WI38 (cell line): ENCODE results near the gene ROCK2.

Source experiments
- H3K4me3 ChIP-seq: 2 replicates; pipeline ENCODE4 v1.5.1; 2011; ENCODE audit warnings: low read depth, mild to moderate bottlenecking, control low read depth, low read length
- TF ChIP-seq, protein P1 (sequence below): IDR thresholded peaks from 2 replicates; pipeline ENCODE4 v1.5.1; 2012; ENCODE audit warnings: low read depth, mild to moderate bottlenecking, control low read depth, low read length

ROCK2 gene

DNA sequence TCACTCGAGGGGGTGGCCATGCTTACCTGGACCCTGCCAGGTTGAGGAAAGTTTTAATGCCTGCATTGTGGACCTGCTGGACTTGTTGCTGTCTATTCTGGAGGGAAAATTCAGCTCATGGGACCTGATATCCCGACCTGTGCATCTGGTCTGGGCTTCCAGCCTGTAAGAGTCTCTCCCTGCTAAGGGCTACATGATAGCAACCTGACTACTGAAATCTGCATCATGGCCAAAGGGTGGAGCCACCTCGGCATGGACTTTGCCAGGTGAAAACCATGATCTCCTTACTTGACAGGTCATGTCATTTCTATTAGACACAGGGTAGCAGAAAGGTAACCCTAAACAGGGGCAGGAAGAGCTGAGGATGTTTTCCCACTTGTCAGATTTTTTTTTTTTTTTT is 202.1 kb downstream of the ROCK2 start:
- TF ChIP-seq, protein P1, sequence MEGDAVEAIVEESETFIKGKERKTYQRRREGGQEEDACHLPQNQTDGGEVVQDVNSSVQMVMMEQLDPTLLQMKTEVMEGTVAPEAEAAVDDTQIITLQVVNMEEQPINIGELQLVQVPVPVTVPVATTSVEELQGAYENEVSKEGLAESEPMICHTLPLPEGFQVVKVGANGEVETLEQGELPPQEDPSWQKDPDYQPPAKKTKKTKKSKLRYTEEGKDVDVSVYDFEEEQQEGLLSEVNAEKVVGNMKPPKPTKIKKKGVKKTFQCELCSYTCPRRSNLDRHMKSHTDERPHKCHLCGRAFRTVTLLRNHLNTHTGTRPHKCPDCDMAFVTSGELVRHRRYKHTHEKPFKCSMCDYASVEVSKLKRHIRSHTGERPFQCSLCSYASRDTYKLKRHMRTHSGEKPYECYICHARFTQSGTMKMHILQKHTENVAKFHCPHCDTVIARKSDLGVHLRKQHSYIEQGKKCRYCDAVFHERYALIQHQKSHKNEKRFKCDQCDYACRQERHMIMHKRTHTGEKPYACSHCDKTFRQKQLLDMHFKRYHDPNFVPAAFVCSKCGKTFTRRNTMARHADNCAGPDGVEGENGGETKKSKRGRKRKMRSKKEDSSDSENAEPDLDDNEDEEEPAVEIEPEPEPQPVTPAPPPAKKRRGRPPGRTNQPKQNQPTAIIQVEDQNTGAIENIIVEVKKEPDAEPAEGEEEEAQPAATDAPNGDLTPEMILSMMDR, result no peak
- H3K4me3 ChIP-seq, result no peak overlapping the region

DNA sequence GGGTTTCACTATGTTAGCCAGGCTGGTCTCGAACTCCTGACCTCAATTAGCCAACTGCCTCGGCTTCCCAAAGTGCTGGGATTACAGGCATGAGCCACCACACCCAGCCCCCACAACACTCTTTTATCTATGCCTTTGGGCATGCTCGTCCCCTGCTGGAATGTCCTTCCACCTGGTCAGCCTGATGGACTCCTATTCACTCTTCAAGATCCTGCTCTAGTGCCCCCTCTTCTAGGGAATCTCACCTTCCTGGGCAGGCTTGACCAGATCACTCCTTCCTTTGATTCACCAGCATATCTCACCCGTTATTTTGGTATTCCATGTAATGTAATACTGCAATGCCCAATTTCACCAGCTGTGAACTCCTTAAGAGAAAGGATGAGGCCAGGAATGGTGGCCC is 203.1 kb downstream of the ROCK2 start:
- TF ChIP-seq, protein P1, result no peak
- no peak overlapping the region for H3K4me3 ChIP-seq

DNA sequence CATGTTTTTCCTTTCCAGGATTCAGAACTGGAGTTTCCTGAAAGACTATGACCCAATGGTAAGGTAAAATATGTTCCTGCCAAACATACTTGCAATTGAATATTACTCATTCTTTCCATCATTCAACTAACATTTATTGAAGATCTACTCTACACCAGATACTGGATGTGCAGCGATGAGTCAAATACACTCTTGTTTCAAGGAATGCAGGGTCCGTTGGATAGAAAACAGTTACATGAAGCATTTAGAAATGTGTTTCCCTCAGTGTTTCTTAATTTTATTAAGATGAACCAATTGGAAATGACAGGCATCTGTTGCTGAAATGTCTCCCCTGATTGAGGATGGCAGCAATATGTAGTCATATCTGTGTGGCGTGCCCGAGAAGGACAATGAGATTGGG is 203.9 kb downstream of the ROCK2 start:
- no peak overlapping the region for H3K4me3 ChIP-seq
- TF ChIP-seq, protein P1, result no peak

DNA sequence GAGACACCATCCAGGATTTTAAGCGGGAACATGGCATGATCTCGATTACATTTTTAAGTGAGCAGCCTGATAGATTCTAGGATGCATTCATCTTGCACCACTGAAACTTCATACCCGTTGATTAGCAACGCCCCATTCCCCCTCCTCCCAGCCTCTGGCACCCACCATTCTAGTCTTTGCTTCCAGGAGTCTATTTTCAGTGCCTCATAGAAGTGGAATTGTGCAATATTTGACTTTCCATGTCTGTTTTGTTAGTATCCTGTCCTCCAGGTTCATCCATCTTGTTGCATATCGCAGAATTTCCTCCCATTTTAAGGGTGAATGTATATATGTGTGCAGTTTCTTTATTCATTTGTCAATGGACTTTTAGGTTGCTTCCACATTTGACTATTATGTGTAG is 210.1 kb downstream of the ROCK2 start:
- TF ChIP-seq, protein P1, result no peak
- no peak overlapping the region for H3K4me3 ChIP-seq

DNA sequence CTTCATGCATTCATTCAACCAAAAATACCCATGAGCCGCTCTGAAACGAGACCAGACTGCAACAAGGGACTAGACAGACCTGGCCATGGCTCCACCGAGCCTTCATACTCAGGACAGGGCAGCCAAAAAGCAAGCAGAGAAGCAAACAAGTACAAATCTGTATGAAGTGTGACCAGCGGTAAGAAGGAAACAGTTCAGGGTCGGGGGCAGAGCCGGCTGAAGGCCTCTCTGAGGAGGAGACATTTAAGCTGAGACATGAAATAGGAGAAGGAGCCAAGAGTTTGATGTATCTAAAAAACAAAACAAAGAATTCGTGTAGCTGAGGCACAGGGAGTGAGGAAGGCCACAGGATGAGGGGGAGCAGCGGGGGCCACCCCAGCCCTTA is 210.5 kb downstream of the ROCK2 start:
- TF ChIP-seq, protein P1, result no peak
- no peak overlapping the region for H3K4me3 ChIP-seq

DNA sequence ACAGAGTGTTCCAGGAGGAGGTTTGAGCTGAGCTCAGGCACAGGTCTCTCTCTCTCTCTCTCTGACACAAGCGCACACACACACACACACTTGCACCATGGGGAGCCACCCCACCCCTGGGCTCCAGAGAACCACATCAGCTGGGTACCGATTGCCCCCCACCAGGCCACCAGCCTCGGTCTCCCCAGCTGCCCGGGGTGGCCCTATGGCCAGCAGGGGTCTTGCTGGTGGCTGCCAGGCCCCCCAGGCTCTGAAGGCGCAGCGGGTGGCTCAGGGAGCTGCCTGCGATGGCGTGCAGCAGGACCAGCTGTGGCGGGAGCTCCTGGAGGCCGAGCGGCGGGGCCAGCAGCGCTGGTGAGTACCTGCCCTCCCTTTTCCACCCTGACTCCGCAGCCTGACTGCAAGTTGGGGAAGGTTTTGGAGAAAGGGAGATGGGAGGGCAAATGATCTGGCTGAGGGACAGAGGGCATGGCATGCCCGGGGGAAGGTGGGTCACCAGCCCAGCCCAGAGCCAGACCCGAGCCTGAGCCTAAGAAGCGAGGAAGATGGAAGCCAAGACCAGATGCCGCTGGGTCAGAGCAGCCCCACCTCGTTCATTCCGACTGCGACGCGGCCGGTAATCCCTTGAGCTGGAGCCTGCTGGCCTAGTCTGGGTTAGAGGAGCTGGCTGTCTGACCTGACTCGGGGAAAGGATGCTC is 211.0 kb downstream of the ROCK2 start:
- TF ChIP-seq, protein P1, result no peak
- peak overlapping the region; percentile 59 for H3K4me3 ChIP-seq

DNA sequence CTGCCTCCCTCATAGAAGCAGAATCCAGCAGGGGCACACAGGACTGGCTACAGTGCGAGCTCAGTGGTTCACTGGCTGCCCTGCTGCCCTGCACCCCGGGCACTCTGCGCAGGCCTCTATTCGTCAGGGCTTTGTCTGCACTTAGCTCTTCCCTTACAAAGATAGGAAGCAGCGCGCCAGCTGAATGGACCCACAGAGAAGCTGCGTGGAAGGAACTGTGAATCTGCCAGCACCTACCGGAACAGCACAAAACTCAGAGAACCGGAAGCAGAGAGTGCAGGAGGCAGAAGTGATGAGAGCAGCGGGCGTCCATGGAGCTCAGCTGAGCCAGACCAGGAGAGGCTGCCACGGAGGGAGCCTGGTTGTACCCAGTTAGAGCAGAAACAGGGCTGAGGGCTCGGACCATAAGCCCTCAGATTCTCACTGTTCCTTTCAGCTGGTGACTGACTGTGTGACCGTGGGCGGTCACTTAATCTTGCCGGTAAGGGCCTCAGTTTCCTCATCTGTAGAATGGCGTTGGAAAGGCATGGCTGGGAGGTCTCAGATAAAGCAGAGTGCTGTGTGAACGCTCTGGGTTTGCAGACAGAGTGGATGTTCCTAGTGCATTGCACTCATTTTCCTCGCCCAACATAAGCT is 212.3 kb downstream of the ROCK2 start:
- TF ChIP-seq, protein P1, result no peak
- no peak overlapping the region for H3K4me3 ChIP-seq
